Stimulated activated naive CD4-positive, alpha-beta T cell treated with Interleukin-2 at 50 U/mL for 16 hours (primary cell): Measurements from ENCODE around the gene DOCK1.
"Not testable (repeated sequence)": the region's sequence is repeated elsewhere in the genome, so short reads cannot be mapped to it uniquely, and the experiment has no call there.

Source experiments
- DNase-seq: peaks from one replicate; lab custom pipeline; 2025; lab: John Stamatoyannopoulos, UW

Gene DOCK1

GRCh38 chr10:126903656-126904360 is 1.4 kb upstream of the DOCK1 start:
- DNase-seq: no peak

- DNase-seq: no peak
Observed at GRCh38 chr10:126904516-126904817, 761 bp upstream of the DOCK1 start.

GRCh38 chr10:126905776-126906703 is 812 bp downstream of the DOCK1 start:
- DNase-seq: no peak

- no peak for DNase-seq
Observed at GRCh38 chr10:126906704-126907422, 1.6 kb downstream of the DOCK1 start.

- DNase-seq: no peak
Observed at GRCh38 chr10:126907423-126907970, 2.3 kb downstream of the DOCK1 start.

GRCh38 chr10:126908225-126908624 is 3.0 kb downstream of the DOCK1 start:
- no peak for DNase-seq

GRCh38 chr10:126908729-126909128 is 3.5 kb downstream of the DOCK1 start:
- no peak for DNase-seq

- DNase-seq: no peak
Observed at GRCh38 chr10:126909147-126909546, 3.9 kb downstream of the DOCK1 start.

GRCh38 chr10:126910196-126910595 is 5.0 kb downstream of the DOCK1 start:
- DNase-seq: no peak

- no peak for DNase-seq
Observed at GRCh38 chr10:126910798-126911197, 5.6 kb downstream of the DOCK1 start.

GRCh38 chr10:126911301-126911700 is 6.1 kb downstream of the DOCK1 start:
- DNase-seq: no peak

GRCh38 chr10:126913316-126913715 is 8.1 kb downstream of the DOCK1 start:
- no peak for DNase-seq

GRCh38 chr10:126914561-126914960 is 9.3 kb downstream of the DOCK1 start:
- DNase-seq: no peak

- not testable (repeated sequence) for DNase-seq
Observed at GRCh38 chr10:126916952-126917351, 11.7 kb downstream of the DOCK1 start.

GRCh38 chr10:126917375-126917774 is 12.1 kb downstream of the DOCK1 start:
- no peak for DNase-seq

- no peak for DNase-seq
Observed at GRCh38 chr10:126917975-126918908, 13.0 kb downstream of the DOCK1 start.

GRCh38 chr10:126919426-126919825 is 14.2 kb downstream of the DOCK1 start:
- DNase-seq: no peak

GRCh38 chr10:126921162-126921561 is 15.9 kb downstream of the DOCK1 start:
- DNase-seq: no peak

- DNase-seq: no peak
Observed at GRCh38 chr10:126921974-126922525, 16.8 kb downstream of the DOCK1 start.

- DNase-seq: no peak
Observed at GRCh38 chr10:126924180-126924914, 19.1 kb downstream of the DOCK1 start.
